Sigmoid colon (tissue), 7 donors: ENCODE measurements around the gene BIRC7. TPM values are rescaled to one million over a fixed set of nuclear protein-coding genes. Genes with fewer than 3 reads are reported as not detected.
A peak's percentile ranks its signal among the peaks of the same experiment; 100 is the strongest.

Experiments
- DNase-seq: peaks from one replicate; pipeline ENCODE4 v3.0.0-alpha.2; 2019
- H3K27ac ChIP-seq, 4 donors: fragments of 200-600 bp; sonication (generic); one replicate each; pipeline ENCODE4 v1.5.1; 2016 to 2019; ENCODE audit warnings: mild to moderate bottlenecking in 1 of 4
- H3K27me3 ChIP-seq, 3 donors: fragments of 200-600 bp; sonication (generic); one replicate each; pipeline ENCODE4 v1.5.1; 2019; ENCODE audit warnings: mild to moderate bottlenecking in 1 of 3
- H3K36me3 ChIP-seq, 4 donors: fragments of 200-600 bp; sonication (generic); one replicate each; pipeline ENCODE4 v1.5.1; 2016 to 2019
- H3K4me1 ChIP-seq, 4 donors: fragments of 200-600 bp; sonication (generic); one replicate each; pipeline ENCODE4 v1.5.1; 2017 to 2019
- H3K4me3 ChIP-seq, 4 donors: fragments of 200-600 bp; sonication (generic); one replicate each; pipeline ENCODE4 v1.5.1; 2017 to 2019; ENCODE audit warnings: mild to moderate bottlenecking in 2 of 4, moderate library complexity in 1 of 4
- H3K9me3 ChIP-seq, 4 donors: fragments of 200-600 bp in 3 of 4; sonication (generic) in 3 of 4; one replicate each; pipeline versions ENCODE4 v1.5.1 to v1.6.1; 2013 to 2019
- EP300 ChIP-seq, 4 donors: sonication (generic); formaldehyde crosslinking; IDR thresholded peaks; one replicate each; pipeline ENCODE4 v1.6.1; 2017; ENCODE audit warnings: antibody characterized with exemption in 4 of 4
- POLR2A ChIP-seq, 2 donors: fragments of 450-650 bp; IDR thresholded peaks; one replicate each; pipeline ENCODE4 v1.6.1; 2016; ENCODE audit warnings: antibody characterized with exemption in 2 of 2, mild to moderate bottlenecking in 2 of 2, moderate library complexity in 2 of 2
- POLR2AphosphoS5 ChIP-seq, 4 donors: sonication (generic); formaldehyde crosslinking; IDR thresholded peaks; one replicate each; pipeline ENCODE4 v1.6.1; 2017; ENCODE audit warnings: antibody characterized with exemption in 4 of 4
- WGBS, 2 donors: extraction: QIAGEN DNeasy Blood & Tissue Kit; methylation state at CpG; one replicate each; pipeline ENCODE4 v1.1.7; 2013; 5-methylcytosine and 5-hydroxymethylcytosine counted together
- intact Hi-C: fragments of 100-400 bp; cut with DNase I; formaldehyde crosslinking; loops from one replicate; pipeline ENCODE4 v1.15.1; 2023
- polyA plus RNA-seq, 3 donors: library from polyadenylated mRNA; stranded (reverse); fragments of 200-250 nt; gene quantifications; one replicate each; pipeline ENCODE4 v1.2.3, GENCODE V29; 2013
- total RNA-seq, 4 donors: library from RNA; depleted of rRNA; stranded (reverse); fragments of >200 nt; gene quantifications; one replicate each; pipeline ENCODE4 v1.1.0, GENCODE V29; 2016
- TF ChIP-seq, protein P1 (sequence below), 4 experiments: fragments of 450-650 bp in 3 of 4; fragments of 200-600 bp in 1 of 4; IDR thresholded peaks; one replicate each; pipeline ENCODE4 v1.5.1; 2016 to 2019; ENCODE audit warnings: antibody characterized with exemption in 4 of 4, mild to moderate bottlenecking in 3 of 4, moderate library complexity in 2 of 4
- donor health status: healthy with polysubstance abuse.
- donor health status: Bipolar disorder and iron deficiency.
- donor health status: healthy.

BIRC7 gene
- total and polyA plus RNA-seq, 7 donors, result 0.15 to 1.2 (median 0.66) TPM; not detected in 3

DNA sequence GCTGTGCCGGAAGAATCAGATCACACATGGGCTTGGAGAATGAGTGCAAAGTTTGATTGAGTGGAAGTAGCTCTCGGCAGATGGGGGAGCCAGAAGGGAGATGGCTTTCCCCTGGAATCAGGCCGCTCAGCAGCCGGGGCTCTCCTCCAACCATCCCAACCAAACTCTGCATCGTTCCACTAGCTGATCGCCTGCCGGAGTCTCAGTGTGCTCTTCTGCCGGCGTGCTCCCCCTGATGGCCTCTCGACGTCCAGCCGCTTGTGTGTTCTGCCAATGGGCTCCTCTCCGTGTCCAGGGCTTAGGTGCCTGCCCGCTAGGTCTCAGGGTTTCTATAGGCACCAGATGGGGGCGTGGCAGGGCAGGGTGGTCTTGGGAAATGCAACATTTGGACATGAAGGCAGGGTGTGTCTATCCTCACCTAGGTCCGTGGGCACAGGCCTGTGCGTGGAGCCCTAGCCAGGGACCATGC is 4.9 kb upstream of the BIRC7 start:
- Histone ChIP-seq H3K4me1 (peaks cover 0 to 4% (median 0%) of the 10 kb centered on the region in 4 donors), H3K4me3 (no peak overlapping the region), H3K27me3 (peaks cover 0 to 49% (median 12%) of the 10 kb centered on the region in 3 donors), H3K27ac (no peak overlapping the region), H3K36me3 (no peaks in the 10 kb centered on the region), H3K9me3 (no peaks in the 10 kb centered on the region)
- 12 to 15% methylated on average over 17 of the region's 17 CpGs for WGBS, 2 donors
- TF ChIP-seq, protein P1, sequence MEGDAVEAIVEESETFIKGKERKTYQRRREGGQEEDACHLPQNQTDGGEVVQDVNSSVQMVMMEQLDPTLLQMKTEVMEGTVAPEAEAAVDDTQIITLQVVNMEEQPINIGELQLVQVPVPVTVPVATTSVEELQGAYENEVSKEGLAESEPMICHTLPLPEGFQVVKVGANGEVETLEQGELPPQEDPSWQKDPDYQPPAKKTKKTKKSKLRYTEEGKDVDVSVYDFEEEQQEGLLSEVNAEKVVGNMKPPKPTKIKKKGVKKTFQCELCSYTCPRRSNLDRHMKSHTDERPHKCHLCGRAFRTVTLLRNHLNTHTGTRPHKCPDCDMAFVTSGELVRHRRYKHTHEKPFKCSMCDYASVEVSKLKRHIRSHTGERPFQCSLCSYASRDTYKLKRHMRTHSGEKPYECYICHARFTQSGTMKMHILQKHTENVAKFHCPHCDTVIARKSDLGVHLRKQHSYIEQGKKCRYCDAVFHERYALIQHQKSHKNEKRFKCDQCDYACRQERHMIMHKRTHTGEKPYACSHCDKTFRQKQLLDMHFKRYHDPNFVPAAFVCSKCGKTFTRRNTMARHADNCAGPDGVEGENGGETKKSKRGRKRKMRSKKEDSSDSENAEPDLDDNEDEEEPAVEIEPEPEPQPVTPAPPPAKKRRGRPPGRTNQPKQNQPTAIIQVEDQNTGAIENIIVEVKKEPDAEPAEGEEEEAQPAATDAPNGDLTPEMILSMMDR (IDR thresholded peaks at IDR 0.05), result peak; percentile 20 to 54 (median 44)
- TF ChIP-seq POLR2A (IDR thresholded peaks at IDR 0.05), result no peak
- intact Hi-C loops, result loop anchor here (1.0 to 5.0 kb wide), 2 partner anchors 49 to 175 kb away; no protein-coding TSS in a partner anchor
- DNase-seq, result peak; percentile 78

DNA sequence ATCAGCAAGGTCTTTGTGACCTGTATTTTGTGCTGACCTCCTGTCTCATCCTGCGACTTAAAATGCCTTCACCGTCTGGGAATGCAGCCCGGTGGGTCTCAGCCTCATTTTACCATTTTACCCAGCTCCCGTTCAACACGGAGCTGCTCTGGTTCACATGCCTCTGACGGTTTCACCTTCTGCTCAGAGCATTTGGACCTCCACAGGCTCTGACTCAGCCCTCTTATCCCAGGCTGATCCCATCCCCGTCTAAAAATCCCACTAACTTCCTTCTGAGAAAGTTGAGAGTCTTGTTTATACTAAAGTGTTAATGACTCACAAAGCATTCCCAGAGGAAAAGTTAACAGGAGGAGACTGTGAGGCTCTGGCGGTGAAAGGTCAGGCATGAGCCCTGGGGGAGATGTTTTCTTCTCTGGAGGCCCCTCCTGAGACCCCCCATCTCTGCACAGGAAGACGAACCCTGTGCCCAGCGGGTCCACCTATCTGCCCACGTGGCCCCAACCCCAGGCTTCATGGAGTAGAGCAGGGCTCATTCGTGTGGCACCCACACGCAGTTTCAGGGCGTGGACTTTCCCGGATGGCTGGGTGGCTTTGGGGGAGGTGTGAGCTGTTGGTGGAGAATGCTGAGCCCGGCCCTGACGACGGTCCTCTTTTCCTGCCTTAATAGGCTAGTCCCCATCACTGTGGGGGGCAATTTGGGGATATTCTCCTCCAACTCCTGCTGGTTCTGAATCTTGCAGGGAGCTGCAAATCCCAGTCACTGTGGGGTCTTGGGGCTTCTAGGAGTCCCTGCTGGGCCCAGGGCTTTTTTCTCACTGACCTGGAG is 3.3 kb upstream of the BIRC7 start:
- Histone ChIP-seq H3K4me1 (peaks cover 0 to 4% (median 0%) of the 10 kb centered on the region in 4 donors), H3K9me3 (no peaks in the 10 kb centered on the region), H3K36me3 (no peaks in the 10 kb centered on the region), H3K27ac (no peak overlapping the region), H3K4me3 (no peak overlapping the region), H3K27me3 (peaks cover 0 to 60% (median 17%) of the 10 kb centered on the region in 3 donors)
- WGBS, 2 donors, result 28 to 46% methylated on average over 18 of the region's 18 CpGs
- intact Hi-C loops, result loop anchor here (5.0 kb wide), 1 partner anchor 50 kb away; no protein-coding TSS in a partner anchor
- DNase-seq, result no peak
- TF ChIP-seq POLR2AphosphoS5 (IDR thresholded peaks at IDR 0.05) (no peak), EP300 (IDR thresholded peaks at IDR 0.05) (no peak), POLR2A (IDR thresholded peaks at IDR 0.05) (no peak)
- TF ChIP-seq, protein P1 (IDR thresholded peaks at IDR 0.05), result no peak

DNA sequence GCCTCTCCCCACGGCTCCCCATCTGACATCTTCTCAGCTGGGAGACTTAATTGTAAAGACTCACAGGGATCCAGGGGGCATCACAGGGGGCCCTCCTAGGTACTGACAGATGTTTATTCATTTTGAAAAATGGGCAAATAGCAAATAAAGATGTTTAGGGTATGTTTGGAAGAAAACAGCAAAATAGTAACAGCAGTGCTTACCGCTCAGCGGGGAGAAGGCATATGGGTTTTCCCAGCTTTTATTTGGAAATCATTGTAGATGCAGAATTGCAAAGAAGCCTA is 2.7 kb upstream of the BIRC7 start:
- H3K27me3 ChIP-seq, result peaks cover 0 to 60% (median 17%) of the 10 kb centered on the region in 3 donors
- H3K4me3 ChIP-seq, result no peak overlapping the region
- H3K36me3 ChIP-seq, result no peaks in the 10 kb centered on the region
- H3K4me1 ChIP-seq, result peaks cover 0 to 4% (median 0%) of the 10 kb centered on the region in 4 donors
- no peak overlapping the region for H3K27ac ChIP-seq
- DNase-seq, result no peak
- 72 to 83% methylated on average over 3 of the region's 3 CpGs for WGBS, 2 donors
- intact Hi-C loops, result loop anchor here (5.0 kb wide), 1 partner anchor 51 kb away; no protein-coding TSS in a partner anchor
- TF ChIP-seq POLR2A (IDR thresholded peaks at IDR 0.05) (no peak), EP300 (IDR thresholded peaks at IDR 0.05) (no peak), POLR2AphosphoS5 (IDR thresholded peaks at IDR 0.05) (no peak)
- TF ChIP-seq, protein P1 (IDR thresholded peaks at IDR 0.05), result no peak
- H3K9me3 ChIP-seq, result no peaks in the 10 kb centered on the region

DNA sequence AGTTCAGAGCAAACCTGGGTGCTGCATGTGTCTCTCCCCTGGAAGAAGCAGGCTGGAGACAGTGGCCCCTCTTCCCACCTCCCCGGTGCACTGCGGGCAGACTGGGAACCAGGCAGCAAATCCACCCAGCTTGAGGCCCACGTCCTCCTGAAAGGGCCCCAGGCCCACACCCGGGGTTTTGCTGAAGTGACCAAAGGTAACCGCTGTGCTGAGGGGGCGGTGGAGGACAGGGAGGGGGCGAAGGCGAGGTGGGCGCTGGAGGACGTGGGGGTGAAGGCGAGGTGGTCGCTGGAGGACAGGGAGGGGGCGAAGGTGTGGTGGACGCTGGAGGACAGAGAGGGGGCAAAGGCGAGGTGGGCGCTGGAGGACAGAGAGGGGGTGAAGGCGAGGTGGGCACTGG is 1.8 kb upstream of the BIRC7 start:
- peaks cover 0 to 55% (median 15%) of the 10 kb centered on the region in 3 donors for H3K27me3 ChIP-seq

More for the DNA sequence above, 1.8 kb upstream of the BIRC7 start:
- Histone ChIP-seq H3K4me3 (no peak overlapping the region), H3K36me3 (no peaks in the 10 kb centered on the region), H3K4me1 (peaks cover 0 to 4% (median 0%) of the 10 kb centered on the region in 4 donors), H3K27ac (no peak overlapping the region), H3K9me3 (no peaks in the 10 kb centered on the region)
- WGBS, 2 donors, result 81 to 88% methylated on average over 17 of the region's 17 CpGs
- intact Hi-C loops, result loop anchor here (5.0 kb wide), 1 partner anchor 52 kb away; no protein-coding TSS in a partner anchor
- no peak for TF ChIP-seq EP300 (IDR thresholded peaks at IDR 0.05)
- TF ChIP-seq POLR2AphosphoS5 (IDR thresholded peaks at IDR 0.05), result no peak
- TF ChIP-seq POLR2A (IDR thresholded peaks at IDR 0.05), result no peak
- TF ChIP-seq, protein P1 (IDR thresholded peaks at IDR 0.05), result no peak
- no peak for DNase-seq
